ENCODE results near the gene LRPAP1.
"Not testable (repeated sequence)": the region's sequence is repeated elsewhere in the genome, so short reads cannot be mapped to it uniquely, and the experiment has no call there.

LRPAP1 gene

DNA sequence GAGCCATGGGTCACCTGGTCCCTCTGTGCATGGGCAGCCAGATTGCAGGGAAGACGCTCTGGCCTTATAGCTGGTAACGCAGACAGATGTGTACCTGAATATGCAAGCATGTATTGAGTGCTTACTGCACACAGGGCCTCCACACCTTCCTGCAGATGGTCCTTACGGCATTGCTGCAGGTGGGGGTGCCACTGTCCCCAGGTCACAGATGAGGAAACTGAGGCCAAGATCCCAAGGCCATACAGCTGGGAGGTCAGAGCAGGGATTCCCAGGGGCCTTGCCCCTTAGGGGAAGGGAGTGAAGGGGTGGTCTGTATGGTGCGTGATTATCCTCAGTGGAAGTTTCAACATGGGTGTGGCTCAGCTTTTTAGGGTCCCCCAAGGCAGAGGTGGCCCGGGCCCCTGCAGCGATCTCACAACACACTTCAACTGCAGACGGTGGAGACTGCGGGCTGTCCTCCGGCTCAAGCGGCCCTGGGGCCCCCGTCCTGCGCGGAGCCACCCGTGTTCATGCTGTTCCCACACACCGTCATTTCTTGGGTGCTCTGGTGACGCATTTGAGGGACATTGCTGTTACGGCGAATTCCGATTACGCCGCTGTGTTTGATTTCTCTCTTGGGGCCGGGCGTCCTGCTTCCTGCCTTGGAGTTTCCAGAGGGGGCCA is 61.0 kb downstream of the LRPAP1 start:
- DNase-seq: no peak

DNA sequence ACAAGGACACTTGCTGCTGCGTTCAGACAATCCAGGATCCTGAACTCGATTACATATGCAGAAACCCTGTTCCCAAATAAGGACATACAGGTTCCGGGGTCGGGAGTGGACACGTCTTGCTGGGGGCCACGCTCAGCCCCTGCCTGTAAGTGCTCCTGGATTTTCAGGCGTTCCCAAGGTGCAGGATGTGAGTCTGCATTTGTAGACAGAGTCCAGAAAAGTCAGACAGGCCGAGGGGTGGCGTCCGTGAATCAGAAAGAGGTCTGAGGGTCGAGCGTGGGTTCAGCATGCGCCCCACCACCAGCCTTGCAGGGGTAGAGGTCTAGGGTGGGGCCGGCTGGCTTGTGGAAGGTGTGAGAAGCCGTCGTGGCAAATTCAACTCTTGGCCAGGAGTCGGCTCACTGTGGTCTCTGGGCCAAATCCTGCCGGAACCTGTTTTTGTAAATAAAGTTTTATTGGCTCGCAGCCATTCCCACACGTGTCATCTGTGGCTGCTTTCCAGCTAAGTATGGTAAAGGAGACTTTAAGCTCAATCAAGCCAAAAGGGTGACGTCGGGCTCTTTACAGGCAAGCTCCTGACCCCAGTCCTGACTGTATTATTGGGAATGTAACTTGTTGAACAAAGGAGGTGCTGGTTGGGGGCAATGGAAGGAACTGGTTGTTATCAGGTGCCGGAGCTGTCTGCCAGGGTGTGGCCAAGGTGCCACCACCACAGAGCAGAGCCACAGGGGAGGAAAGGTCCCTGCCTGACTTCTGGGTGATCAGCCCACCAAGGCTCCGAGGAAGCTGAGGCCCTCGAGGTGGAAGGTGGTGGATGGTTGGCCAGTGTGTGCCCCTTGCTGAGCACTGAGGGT is 61.8 kb downstream of the LRPAP1 start:
- DNase-seq: no peak

DNA sequence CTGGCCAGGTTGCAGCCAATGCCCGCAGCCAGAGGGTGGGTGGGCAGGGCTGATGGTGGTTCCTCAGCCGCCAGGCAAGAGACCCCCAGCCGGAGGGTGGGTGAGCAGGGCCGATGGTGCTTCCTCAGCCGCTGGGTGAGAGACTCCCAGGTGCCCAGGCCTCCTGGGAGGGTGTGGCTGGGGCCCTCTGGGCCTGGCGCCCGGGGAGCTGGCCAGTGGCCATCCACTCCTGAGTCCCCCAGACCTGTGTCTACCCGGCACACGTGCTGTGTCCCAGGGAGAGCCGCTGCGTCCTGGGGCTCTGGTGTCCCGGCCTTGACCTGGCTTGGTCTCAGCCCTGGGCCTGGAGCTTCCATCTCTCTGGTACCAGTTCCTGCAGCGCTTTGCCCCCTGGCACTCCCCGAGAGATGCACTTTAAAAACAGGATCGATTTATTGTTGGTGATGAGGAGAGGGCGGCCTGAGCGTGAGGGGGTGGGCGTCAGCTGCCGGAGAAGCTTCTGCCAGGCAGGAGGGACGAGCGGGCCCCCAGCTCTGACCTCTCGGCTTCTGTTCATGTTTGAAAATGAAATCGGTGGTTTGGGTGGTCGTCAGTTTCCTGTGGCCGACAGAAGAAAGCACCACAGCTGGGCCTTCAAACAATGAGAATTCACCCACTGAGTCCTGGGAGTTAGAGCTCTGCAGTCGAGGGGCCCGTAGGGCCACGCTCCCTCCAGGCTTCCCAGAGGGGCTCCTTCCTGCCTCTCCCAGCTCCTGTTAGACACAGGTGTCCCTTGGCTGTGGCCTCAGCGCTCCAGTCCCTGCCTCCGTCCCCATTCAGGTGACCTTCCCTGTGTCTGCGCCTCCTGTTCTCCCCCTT is 62.6 kb downstream of the LRPAP1 start:
- no peak for DNase-seq

DNA sequence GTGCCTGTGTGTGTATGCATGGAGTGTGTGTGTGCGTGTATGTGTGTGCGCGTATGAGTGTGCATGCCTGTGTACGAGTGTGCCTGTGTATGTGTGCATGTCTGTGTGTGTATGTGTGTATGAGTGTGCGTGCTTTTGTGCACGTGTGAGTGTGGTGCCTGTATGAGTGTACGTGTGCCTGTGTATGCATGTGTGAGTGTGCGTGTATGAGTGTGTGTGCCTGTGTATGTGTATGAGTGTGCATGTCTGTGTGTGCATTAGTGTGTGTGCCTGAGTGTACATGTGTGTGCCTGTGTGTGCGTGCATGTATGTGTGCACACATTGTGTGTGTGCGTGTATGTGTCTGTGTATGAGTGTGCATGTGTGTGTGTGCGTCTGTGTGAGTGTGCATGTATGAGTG is 63.4 kb downstream of the LRPAP1 start:
- no peak for DNase-seq

DNA sequence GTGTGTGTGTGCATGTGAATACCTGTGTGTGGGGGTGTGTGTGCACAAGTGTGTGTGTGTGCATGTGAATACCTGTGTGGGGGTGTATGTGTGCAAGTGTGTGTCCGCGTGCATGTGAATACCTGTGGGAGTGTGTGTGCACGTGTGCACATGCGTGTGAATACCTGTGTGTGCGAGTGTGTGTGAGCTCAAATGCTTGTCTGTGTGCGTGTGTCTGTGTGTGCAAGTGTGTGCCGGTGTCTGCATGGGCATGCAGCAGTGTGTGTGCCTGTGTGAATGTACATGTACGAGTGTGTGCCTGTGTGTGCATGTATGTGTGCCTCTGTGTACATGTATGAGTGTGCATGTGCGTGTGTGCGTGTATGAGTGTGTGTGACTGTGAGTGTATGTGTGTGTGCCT is 64.1 kb downstream of the LRPAP1 start:
- DNase-seq: no peak

DNA sequence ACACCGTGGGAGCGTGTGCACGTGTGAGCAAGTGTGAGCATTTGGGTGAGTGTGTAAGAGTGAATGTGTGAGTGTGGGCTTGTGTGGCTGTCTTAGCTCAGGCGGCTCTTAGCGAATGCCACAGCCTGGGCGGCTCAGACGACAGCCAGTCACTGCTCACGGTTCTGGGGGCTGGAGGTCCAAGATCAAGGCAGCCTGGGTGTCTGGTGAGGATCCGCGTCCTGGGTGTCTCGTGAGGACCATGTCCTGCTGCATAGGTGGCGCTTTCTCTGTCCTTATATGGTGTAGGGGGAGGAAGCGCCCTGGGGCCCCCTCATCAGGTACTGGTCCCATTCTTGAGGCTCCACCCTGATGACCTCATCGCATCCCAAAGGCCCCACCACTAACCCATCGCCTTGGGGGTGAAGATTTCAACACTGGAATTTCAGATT is 64.6 kb downstream of the LRPAP1 start:
- no peak for DNase-seq

DNA sequence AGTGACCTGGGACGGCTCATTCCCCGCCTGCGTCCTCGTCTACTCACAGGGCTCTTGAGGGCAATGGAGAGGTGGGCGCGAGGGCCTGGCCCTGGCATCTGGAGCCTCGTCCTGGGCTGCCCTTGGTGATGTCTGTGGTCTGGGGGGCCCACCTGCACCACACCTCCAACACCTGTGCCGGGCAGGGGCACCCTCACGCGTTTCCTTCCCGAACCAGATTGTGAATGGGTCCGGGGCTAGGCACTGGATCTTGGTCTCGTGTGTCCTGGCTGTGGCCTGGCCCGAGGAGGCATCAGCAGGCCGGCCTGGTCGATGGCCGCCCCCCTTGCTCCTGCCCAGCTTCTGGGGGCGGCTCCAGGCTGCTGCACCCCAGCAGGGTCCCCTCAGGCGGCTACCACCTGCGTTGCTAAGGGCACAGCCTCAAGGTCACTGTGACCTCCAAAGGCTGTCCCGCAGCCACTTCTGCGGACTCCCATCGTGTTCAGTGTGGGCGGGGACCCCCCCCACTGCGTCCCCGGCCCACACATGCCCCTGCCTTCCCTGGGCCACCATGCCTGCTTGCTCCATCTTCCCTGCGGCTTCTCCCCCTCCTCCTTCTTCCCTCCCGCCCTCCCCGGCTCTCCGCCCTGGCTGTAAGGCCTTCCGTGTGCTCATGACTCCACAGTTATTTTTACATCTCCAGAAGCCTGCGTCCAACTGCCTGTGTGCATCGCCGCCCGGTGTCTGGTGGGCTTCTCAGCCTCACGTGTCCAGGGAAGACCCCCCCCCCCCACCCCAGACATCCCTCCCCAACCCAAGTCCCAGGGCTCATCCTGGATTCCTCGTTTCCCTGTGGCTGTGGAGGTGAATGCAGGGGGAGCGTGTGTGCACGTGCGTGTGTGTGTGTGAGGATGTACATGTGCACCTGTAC is 65.3 kb downstream of the LRPAP1 start:
- no peak for DNase-seq

DNA sequence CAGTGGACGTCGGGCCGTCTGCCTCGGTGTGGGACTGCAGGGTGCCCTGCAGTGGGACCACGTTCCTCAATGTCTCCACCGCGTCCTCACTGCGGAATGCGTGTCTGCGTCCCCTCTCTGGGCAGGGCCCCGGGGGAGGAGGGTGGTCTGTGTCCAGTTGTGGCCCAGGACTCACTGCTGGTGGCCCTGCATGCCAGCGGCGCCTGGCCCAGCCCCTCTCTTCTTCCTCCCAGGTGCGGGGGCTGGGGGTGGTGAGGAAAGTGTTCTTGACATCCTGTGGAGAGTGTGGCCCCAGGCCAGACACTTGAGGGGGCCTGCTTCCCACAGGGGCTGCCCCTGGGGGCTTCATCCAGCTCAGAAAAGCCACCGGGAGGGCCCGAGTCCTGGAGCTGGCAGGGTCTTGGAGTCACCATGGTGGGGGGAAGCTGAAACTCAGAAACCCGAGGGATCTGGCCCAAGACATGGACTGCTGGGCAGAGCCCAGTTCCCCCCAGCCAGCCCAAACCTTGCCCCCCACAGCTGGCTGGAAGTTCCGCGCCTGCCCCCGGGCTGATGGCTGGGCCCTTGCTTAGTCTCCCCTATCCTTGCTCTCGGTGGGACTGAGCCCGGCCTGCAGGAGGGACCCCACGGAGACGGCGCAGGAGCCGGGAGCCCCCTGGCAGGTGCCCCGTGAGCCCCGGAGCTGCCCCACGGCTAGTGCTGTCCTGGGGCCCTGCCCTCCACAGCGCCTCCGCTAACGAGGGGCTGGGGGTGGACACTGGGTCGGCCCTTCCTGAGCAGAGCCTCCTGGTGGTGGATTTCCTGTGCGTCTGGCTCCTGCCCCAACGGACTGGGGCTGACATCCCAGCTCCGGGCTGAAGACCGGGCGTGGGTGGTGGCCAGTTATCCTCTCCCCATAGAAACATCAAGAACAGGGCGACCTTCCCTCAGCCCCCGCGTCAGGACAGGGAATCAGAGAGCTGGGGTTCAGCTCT is 66.2 kb downstream of the LRPAP1 start:
- DNase-seq: no peak

DNA sequence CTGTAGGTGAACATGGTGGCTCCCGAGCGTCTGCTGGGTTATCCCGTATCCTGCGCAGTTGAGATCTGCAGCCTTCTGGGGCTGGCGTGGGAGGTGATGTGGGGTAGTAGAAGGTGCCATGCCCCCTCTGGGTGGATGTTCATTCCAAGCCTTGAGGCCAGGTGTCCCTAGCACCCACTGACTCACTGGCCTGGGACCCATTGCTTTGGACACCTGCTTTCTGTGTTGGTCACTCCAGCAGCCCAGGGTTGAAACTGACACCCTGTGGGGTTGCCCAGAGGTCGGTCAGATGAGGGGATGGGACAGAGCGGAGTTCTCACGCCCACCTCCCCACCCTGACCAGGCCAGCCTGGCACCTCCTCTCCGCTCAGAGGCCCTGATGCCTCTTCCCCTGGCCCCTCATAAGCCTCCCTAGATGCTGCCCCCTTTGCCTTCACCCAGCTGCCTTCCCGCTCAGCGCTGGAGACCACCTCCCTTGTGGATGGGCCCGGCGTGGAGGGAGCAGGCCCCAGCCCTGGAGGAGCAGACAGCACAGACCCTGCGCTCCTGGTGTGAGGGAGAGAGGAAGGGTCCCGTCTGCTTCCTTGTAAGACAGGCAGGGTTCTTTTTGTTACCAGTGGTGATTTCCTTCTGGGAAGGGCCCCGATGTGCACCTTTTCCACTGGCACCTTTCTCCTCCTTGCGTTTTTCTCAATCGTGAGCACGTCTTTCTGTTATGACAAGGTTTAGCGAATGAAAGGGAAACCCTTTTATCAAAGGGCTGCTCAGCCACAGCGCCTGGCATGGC is 67.1 kb downstream of the LRPAP1 start:
- DNase-seq: no peak

DNA sequence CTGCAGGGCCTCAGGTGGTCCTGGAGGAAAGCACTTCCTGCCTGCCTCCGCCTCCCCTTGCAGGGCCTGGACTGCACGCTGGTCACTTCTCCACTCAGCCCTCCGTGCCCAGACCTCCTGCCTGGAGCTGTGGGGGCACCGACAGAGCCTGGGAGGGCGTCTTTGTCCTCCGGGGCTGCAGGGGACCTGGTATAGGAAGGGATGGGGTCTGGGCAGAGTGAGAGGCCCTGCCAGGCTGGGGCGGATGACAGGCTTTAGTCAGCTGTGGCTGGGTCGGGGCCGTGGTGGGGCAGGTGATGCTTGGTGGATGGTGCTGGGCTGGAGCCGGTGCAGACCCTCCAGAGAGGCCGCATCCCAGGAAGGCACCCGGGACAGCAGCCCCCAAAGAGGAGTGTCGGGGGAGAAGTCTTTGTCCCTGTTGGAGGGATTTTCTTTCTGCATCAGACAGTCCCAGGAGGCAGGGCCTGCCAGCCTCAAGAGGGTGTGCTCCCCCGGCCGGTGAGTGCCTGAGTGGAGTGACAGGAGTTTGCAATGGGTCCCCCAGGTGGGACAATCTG is 67.8 kb downstream of the LRPAP1 start:
- DNase-seq: no peak

DNA sequence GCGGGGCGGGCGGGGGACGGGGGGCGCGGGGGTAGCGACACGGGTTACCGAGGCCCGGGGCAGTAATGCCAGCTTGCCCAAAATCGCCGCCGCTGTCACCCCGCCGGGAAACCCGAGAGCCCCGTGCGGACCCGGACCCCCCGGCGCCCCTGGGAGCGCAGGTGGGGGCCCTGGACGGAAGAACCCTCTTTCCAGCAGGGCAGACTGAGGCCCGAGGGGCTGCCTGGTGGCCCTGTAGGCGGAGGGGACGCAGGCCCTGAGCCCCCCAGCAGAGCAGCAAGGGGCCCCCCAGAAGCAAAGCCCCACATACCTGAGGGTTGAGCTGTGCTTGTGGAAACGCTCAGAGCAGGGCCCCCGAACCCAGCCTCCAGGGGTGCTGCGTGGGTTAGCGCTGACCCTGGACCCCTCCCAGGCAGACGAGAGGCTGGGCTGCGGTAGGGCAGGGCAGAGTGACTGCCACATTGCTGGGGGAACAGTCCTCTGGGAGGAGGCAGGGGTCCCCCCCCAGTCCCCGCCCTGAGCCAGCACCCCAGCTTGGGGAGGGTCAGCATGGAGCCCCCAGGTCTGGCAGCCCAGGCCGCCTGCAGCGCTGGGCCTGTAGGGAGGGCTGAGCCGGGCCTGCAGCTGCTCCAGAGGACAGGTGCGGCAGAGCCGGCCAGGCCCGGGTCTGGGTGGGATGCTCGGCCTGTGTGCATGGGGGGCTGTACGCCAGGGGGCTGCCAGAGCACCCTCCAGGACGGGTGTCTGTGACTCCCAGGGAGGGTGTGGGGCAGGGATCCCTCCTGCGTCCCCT is 68.5 kb downstream of the LRPAP1 start:
- DNase-seq: no peak

DNA sequence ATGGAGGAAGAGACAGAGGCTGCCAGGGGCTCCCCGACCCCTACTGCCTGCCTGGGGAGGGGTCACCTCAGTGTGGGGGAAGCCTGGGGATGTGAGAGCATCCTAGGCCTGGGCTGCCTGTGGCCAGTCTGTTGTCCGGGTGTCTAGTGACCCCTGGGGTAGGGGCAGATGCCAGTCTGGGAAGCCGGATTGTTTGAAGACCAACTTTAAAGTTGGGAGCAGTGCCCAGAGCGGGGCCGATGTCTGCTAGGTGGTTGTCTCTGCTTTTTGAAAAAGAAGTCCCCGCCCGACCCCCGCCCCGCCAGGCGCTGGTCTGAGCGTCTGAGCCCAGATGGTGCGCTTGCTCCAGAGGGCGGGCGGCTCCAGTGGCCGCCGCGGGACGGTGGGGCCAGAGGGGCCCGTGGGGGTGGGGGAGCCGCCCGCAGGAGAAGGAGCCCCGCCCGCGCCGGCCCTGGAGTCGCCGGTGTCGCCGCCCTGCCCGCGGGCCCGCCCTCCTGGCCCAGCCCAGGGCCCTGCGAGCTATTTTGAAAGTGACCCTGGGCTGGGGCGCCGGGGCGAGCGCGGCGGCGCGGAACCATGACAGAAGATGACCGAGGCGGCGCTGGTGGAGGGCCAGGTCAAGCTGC is 69.3 kb downstream of the LRPAP1 start, which contains the start of gene DOK7:
Gene DOK7, plus strand, starts transcription at position 517 of the 626 bp plus-strand sequence. Its CDS starts 70 bp downstream, at position 587.
- DNase-seq: peak in 1 of 3 experiments; percentile 2

DNA sequence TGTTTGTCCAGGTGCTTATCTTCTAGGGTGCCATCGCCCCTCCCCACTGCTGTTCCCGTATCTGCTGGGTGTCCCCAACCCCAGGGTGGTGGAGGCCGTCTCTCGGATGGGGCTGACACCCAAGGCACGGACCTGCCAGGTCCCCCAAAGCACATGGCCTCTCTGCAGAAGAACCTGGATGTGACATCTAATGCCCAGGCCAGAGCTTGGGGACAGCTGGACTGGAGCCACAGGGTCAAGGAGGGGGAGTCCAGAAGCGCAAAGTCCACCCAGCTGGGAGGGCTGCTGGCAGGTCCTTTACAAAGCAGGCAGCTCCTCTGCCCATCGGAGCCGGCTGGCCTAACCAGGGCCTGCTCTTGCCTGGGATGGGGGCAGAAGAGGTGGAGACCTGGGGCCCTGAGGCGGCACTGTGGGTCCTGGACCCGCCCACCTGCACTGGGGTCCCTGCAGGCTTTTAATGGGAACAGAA is 69.9 kb downstream of the LRPAP1 start:
- no peak for DNase-seq

DNA sequence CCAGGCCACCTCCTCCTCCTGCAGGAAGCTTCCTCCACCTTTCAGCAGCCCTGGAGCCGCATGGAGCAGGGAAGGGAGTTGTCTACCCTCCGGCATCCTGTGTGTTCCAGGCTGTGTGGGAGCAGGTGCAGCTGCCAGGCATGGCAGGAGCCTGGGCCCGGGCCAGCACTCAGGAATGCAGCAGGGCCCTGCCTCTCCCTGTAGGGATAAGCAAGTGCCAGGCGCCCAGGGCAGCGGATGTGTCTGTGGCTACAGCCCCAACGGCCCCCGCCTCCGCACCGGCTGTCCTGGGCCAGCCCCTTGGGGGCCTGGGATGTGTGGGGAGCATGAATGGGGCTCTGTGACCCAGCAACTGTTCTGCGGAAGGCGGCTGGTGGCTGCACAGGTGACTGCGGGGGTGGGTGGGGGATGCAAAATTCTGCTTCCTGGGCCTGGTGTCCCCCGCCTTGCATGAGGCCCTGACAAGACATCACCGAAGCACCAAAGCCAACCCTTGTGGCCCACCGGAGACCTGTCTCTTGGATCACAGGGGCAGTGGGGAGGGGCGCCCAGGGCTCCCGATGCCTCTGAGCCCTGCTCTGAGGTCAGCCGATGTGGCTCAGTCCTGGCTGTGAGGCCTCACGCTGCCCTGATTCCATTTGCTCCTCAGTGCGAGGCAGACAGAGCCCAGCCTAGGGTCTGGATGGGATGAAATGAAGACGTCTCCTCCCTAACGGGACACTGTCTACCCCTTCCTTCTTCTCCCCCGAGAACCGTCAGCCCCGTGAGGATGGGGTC is 70.5 kb downstream of the LRPAP1 start:
- DNase-seq: peak in 1 of 3 experiments; percentile 51

DNA sequence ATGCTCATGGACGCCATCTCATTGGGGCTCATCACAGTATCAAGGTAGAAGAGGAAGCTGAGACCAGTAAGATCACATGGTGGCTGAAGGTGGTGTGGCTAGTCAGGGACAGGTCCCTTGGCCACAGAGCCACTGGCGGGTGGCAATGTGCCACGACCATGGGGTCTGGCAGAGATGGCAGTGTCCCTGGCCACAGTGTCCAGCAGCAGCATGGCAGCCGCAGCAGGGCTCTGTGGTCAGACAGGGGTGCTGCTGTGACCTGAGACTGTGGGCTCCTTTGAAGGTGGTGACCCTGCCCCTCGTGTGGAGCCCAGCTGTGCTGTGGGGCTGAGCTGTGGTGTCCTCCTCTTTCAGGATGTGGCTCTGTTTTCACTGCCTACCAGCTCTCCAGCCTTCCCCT is 71.3 kb downstream of the LRPAP1 start:
- DNase-seq: no peak

DNA sequence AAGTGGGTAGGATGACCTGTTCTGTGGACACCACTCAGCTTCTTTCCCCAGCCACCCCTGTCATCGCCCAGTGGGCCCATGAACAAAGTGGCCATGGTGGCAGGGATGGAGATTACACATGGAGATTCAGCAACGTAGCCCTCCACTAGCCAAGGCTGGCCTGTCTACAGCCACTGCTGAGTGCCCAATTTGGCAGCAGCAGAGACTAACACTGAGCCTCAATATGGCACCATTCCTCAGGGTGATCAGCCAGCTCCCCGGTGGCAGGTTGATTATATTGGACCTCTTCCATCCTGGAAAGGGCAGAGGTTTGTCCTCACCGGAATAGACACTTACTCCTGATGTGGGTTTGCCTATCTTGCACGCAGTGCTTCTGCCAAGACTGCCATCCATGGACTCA is 73.1 kb downstream of the LRPAP1 start:
- DNase-seq: not testable (repeated sequence)

DNA sequence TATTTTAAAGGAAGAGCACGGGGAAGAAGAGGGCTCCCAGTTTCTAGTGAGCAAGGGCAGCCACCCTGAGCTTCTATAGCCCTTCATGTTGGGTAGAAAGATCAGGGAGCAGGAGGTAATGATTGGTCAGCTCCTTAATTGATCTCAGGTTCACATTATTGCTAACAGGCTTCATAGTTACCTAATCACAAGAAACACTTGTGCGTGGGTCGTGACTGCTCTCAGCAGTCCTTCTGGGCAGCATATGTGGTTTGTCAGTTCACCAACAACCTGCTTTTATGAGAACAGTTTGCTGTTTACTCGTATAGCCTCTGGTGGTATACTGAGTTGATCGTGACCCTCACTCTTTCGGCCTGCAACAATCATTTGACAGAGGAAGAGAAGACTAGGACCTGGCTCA is 73.9 kb downstream of the LRPAP1 start:
- no peak for DNase-seq
